ENCODE results near the gene CPT1A.

CPT1A gene

GRCh38 chr11:68715456-68716122, 126.1 kb downstream of the CPT1A start:
- FAIRE-seq: no peak
- no peak for DNase-seq (ENCODE audit: insufficient read length, low spot score)

- DNase-seq (ENCODE audit: insufficient read length, low spot score) (no peak), FAIRE-seq (no peak)
Measured at GRCh38 chr11:68714060-68714856, 127.5 kb downstream of the CPT1A start.

- DNase-seq (ENCODE audit: insufficient read length, low spot score) (no peak), FAIRE-seq (no peak)
Measured at GRCh38 chr11:68711114-68711513, 130.6 kb downstream of the CPT1A start.

- FAIRE-seq (no peak), DNase-seq (ENCODE audit: insufficient read length, low spot score) (no peak)
Measured at GRCh38 chr11:68710409-68710808, 131.3 kb downstream of the CPT1A start.

- DNase-seq (ENCODE audit: insufficient read length, low spot score): no peak
- no peak for FAIRE-seq
Measured at GRCh38 chr11:68709062-68709461, 132.7 kb downstream of the CPT1A start.

GRCh38 chr11:68707527-68707926, 134.2 kb downstream of the CPT1A start:
- DNase-seq (ENCODE audit: insufficient read length, low spot score) (no peak), FAIRE-seq (no peak)

GRCh38 chr11:68704887-68705286, 136.8 kb downstream of the CPT1A start:
- no peak for DNase-seq (ENCODE audit: insufficient read length, low spot score)
- no peak for FAIRE-seq
